GM18526 (cell line): ENCODE data around the gene ISLR.

Experiments
- POLR2A ChIP-seq: IDR thresholded peaks from 3 replicates; pipeline ENCODE4 v1.6.1; 2011; ENCODE audit not compliant: insufficient read length; ENCODE audit errors: extremely low read depth

ISLR gene, protein sequence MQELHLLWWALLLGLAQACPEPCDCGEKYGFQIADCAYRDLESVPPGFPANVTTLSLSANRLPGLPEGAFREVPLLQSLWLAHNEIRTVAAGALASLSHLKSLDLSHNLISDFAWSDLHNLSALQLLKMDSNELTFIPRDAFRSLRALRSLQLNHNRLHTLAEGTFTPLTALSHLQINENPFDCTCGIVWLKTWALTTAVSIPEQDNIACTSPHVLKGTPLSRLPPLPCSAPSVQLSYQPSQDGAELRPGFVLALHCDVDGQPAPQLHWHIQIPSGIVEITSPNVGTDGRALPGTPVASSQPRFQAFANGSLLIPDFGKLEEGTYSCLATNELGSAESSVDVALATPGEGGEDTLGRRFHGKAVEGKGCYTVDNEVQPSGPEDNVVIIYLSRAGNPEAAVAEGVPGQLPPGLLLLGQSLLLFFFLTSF

DNA sequence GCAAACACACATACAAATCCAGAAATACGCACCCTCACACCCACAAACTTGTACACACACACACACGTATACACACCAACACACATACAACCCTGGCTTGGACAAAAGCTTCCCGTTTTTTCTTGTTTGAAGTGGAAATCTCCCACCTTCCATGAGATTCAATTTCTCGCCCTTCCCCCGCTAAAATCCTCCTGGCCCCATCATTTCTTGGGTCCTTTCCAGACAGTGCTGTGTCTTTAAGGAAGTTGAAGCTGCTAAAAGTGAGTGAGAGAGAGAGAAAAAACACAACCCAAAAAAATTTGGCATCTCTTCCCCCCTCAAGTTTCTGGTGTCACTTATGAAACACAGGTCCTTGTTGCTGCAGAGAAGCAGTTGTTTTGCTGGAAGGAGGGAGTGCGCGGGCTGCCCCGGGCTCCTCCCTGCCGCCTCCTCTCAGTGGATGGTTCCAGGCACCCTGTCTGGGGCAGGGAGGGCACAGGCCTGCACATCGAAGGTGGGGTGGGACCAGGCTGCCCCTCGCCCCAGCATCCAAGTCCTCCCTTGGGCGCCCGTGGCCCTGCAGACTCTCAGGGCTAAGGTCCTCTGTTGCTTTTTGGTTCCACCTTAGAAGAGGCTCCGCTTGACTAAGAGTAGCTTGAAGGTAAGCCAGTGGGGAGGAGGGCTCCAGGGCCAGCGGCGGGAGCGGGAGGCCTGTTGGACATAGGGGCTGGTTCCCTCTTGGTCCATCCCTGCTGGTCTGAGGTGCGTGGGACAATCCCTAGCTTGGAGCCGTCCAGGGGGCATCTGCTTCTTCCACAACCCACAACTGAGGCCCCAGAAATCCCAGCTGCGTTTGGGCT, at the start of gene ISLR:
Gene ISLR (plus strand): TSS at position 331 of the 839 bp plus-strand sequence. CDS start 1,149 bp downstream, outside the sequence.
- TF ChIP-seq POLR2A, result no peak

DNA sequence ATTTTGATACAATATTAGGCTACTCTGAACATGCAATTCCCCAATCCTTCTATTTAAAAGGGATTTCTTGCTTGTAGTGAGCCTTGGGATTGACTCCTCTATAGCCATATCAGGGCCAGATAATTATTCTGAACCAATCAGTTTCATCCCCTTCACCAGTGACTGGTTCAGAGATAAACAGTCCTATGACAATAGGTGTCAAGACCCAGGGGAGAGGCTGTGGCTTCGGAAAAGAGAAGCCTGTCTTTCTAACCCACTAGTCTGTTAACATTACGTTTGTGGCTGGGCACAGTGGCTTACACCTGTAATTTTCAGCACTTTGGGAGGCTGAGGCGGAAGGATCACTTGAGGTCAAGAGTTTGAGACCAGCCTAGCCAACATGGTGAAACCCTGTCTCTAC, 49.3 kb upstream of the ISLR start:
- TF ChIP-seq POLR2A, result no peak

DNA sequence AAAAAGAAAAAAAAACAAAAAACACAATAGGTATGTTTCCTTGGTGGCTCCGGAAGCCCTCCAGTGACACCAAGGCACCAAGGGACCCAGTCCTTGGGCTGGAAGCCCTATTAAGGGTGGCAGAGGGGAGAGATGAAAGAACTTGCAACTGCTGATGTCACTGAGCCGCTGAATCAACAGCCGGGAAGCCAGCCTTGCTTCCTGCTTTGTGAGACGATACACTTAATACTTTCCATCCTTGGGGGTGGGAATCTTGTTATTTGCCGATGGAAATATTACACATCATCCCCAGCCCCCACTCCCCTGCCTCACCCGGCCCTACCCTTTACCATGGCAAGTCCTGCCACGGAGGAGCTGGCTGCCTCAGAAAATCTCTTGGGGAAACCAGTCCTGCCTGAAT, 48.8 kb upstream of the ISLR start:
- TF ChIP-seq POLR2A, result no peak

DNA sequence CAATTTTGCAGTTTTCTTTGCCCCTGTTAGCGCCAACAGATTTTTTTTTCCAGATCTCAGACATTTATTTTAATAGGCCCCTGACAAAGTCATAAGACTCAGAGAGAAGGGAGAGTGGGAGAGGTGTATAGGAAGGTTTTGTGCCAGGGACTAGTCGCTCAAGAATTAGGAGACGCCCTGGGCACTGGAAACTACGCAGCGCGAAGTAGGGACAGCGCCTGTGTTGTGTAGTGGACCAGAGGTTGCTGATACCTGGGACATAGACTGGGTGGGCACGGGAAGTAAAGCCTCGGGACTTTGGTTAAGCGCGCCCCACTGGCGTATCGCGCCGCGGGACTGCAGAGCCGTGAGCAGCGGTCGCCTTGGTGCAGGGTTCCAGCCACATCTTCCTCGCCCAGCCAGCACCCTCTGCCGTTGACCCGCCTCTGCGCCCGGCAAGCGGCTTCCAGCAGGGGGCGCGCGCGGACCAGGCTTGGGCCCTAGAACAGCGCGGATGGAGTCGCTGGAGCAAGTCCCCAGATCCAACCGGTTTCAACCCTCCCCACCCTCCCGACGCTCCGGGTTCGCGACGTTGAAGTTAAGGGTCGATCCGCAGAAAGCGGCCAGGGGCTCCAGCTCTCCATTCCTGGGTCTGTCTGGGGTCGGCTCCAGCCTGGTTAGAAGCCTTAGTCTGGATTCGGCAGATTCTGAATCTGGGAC, 46.1 kb upstream of the ISLR start:
- TF ChIP-seq POLR2A, result no peak

DNA sequence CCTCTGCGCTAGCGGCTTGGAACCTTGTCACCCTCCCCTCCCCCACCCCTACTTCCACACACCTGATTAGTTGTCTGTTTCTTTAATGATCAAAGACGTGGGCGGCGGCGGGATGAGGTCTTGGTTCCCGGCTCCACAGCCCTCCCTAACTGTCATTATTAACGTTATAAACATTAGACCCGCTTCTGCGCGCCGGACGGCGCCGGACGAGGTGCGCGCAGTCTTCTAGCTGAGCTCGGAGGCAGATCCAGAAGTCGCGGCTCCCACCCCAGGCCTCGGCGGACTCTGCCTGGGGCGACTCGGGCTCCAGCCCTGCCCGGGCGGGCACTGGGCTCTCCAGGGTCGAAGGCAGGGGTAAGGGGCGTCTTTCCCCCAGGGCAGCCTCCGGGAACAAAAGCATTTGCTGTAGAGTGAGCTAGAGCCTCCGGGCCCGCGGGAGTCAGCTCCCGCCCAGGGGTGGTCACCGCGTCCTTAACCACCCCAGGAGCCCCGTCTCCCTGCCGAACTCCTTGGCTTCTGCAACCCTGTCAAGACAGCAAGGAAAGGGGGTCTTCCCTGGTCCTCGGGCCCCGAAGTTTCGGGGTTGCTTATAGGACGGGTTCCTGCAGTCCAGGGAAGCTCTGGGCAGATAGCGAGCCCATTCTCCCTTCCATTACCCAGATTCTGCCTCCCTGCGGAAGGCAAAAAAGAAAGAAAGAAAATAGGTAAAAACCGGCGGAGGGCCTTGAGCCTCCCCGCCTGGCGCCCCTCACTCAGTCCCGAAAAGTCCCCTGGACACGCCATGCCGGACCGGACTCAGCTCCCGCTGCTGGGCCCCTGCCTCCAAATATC, 45.3 kb upstream of the ISLR start:
- no peak for TF ChIP-seq POLR2A

DNA sequence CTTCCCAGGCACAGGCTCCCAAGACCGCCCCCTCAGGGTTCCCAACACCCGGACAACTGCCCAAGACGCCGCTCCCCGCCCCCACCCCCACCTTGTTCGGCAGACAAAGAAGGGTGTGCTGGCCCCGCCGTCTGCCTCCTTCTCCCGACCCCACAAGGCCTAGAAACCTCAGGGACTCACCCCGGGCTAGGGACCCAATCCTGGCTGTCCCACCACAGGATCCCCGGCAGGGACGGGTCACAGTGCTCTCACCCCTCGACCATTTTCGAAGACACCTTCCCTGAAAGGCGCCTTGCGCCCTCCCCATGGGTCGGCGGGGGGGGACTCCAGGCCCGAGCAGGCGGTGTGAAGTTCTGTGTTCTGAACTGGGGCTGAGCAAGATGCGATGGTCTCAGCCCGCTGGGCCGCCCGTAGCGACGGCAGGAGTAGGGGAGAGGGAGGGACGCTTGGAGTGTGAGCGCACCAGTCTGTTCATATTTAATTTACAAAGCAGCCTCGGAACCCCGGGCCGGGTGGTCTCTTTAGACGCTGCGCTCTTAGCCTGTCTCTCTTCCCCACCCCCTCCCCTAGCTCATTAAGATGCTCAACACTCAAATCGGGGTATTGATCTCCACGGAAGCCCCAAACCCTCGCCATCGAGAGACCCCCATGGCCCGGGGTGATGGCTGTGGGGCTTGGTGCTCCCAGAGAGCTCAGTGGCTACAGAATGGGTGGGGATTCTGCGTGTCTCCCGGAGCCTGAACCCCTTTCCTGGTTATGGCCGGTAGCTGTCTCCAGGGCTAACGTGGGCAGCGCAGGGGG, 44.5 kb upstream of the ISLR start:
- no peak for TF ChIP-seq POLR2A

DNA sequence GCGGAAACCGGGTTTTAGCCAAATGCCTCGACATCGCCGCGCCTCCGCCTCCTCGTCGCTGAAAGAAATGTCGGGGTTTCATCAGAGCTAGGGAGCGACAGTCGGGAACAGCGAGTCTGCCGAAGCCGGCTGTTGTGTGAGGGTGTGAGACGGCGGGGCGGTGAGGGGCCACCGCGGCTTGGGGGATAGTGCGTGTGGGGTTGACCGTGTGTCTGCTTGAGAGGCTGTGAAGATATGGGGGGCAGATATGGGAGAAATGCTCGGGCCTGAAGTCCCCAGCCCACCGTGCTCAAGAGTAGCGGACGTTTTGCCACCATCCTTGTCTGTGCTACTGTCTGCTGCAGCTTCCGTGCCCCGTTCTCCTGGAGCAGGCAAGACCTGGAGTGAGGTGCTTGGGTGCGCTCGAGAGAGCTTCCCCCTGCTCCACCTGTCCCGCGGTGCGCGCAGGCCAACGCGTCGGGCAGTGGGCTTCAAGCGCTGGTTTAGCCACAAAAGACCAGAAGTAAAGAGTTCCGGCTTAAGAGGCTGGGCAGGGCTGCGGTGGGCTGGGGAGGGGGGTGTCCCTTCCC, 43.8 kb upstream of the ISLR start:
- TF ChIP-seq POLR2A, result no peak

DNA sequence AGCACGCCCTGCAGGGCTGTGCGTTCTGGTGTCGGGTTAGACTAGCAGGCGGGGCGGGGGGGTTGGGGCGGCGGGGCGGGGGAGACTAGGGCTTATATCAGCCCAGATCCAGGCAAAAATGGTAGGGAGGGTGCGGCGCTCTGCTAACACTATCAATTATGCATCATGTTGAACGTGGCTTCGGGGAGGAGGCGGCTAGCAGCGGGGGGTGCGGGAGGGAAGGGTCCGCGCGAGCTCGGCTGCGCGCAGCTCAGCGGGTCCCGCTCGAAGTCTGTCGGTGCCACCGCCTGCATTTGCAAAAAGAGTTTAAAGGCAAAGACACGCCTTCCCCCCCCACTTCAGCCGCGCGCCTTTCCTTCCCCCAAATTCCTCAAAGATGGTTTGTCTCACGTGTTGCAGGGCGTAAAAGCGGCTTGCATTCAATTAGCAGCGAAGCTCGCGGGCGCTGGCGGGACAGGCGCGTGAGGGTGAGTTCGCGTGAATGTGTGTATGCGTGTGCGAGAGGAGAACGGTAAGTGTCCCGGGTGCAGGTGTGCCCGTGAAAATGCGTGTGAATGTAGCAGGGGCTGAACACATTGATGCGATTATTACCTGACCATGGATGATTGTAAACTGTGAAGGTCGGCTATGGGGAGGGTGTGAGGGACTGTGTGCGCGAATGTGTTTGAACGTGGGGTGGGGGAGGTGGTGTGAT, 43.2 kb upstream of the ISLR start, which contains the start of gene ISLR2:
Gene ISLR2 (plus strand): TSS at position 432 of the 694 bp plus-strand sequence. CDS start 2,169 bp downstream, outside the sequence.
- no peak for TF ChIP-seq POLR2A

DNA sequence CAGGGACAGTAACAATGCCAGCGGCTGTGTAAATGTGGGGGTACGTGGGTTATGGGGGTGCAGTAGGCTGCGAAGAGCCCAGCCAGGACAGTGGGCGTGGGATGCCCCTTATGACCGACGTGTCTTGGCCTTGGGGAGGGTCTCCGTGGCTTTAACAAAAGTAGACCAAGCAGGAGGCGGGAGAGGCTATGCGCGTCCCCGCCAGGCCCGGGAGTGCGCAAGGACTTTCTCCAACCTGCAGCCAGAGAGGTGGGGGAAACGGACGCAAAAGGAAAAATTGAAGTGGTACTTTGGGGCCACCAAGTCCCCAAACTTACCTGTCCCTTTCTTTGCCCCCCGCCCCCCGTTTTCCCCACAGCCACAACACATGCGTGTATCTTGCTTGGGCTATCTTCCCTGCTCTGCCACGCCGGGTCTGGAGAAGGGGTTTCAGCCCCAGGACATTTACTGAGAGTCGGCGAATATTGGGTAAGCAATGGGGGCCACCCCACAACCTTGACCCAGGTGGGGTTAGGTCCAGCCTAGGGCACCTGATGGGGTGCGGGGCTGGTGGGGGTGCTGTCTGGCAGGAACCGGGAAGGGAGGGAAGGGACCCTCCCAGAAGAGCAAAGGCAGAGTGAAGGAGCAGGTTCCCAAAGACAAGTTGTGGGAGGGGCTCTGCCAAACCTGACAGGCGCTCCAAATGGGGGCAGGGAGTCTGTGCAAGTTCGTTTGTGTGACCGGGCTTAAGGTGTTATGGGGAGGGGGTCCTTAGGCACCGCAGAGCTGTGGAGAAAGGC, 42.5 kb upstream of the ISLR start:
- no peak for TF ChIP-seq POLR2A

DNA sequence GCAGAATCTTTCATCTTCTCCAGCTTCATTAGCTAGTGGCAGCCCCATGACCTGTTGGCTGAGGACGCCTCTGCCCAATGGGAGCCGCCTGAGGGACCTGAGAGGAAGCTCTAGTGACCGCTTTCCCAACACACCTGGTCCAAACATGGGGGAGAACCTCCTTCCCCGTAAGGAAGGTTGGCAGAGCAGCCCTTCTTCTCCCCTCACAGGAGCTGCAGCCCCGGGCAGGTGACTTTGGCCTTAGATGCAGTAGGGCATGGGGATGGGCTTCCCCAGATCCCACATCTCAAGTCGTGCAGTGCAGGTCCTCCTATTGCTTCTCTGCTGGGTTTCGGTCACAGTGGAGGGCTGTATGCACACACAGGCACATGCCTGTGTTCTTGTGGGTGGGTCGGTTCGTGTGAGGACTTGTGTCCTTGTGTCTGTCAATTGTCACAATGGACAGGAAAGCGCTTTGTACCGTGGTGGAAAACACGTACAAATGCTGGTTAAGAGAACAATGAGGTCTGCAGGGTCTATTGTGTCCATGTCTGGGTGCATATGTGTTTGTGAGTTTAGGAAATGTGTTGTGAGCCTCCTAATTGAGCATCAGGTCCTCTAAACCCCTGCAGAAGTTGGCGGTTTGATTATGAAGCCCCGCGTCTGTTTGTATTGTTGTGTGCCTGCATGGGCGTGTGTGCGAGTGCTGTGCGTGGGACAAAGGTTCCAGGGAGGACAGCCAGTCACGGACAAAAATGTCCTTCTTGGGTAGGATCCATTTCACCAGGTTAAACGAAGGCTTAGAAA, 41.7 kb upstream of the ISLR start:
- TF ChIP-seq POLR2A, result no peak

DNA sequence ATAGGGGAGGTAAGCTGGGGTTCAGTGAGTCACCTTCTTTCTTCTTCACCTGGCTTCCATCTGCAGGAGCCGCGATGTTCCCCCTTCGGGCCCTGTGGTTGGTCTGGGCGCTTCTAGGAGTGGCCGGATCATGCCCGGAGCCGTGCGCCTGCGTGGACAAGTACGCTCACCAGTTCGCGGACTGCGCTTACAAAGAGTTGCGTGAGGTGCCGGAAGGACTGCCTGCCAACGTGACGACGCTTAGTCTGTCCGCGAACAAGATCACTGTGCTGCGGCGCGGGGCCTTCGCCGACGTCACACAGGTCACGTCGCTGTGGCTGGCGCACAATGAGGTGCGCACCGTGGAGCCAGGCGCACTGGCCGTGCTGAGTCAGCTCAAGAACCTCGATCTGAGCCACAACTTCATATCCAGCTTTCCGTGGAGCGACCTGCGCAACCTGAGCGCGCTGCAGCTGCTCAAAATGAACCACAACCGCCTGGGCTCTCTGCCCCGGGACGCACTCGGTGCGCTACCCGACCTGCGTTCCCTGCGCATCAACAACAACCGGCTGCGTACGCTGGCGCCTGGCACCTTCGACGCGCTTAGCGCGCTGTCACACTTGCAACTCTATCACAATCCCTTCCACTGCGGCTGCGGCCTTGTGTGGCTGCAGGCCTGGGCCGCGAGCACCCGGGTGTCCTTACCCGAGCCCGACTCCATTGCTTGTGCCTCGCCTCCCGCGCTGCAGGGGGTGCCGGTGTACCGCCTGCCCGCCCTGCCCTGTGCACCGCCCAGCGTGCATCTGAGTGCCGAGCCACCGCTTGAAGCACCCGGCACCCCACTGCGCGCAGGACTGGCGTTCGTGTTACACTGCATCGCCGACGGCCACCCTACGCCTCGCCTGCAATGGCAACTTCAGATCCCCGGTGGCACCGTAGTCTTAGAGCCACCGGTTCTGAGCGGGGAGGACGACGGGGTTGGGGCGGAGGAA, 40.5 kb upstream of the ISLR start:
- no peak for TF ChIP-seq POLR2A
